Measurements from ENCODE around the gene SNED1. TPM values are rescaled to one million over a fixed set of nuclear protein-coding genes. Genes with fewer than 3 reads are reported as not detected.

The SNED1 gene
- total and polyA plus RNA-seq, 2 donors = 3.2 to 7.1 TPM

GRCh38 chr2:241136191-241136590 is 137.8 kb downstream of the SNED1 start:
- no peak overlapping the region for H3K4me3 ChIP-seq (ENCODE audit: low read length in 2 of 2)
- peaks cover 24 to 40% of the 10 kb centered on the region in 2 donors for H3K36me3 ChIP-seq (ENCODE audit: control insufficient read depth in 2 of 2, insufficient read depth in 2 of 2, low read length in 1 of 2)
- peak overlapping the region in 1 of 2 donors; percentile 18 for H3K27ac ChIP-seq (ENCODE audit: low read depth in 1 of 2, low read length in 1 of 2)
- H3K27me3 ChIP-seq (ENCODE audit: control insufficient read depth in 2 of 2, insufficient read depth in 1 of 2, low read length in 1 of 2) = no peaks in the 10 kb centered on the region
- WGBS = 96% methylated on average over 8 of the region's 8 CpGs
- H3K9me3 ChIP-seq (ENCODE audit: control insufficient read depth in 2 of 2, insufficient read depth in 1 of 2, low read length in 1 of 2) = no peaks in the 10 kb centered on the region
- DNase-seq (ENCODE audit: low read depth in 6 of 9, low spot score in 9 of 9) = no peak
- H3K4me1 ChIP-seq (ENCODE audit: control insufficient read depth in 2 of 2, insufficient read depth in 2 of 2, low read length in 2 of 2) = peaks cover 0 to 8% of the 10 kb centered on the region in 2 donors

GRCh38 chr2:241136661-241137260 is 138.3 kb downstream of the SNED1 start:
- Histone ChIP-seq H3K9me3 (ENCODE audit: control insufficient read depth in 2 of 2, insufficient read depth in 1 of 2, low read length in 1 of 2) (no peaks in the 10 kb centered on the region), H3K27me3 (ENCODE audit: control insufficient read depth in 2 of 2, insufficient read depth in 1 of 2, low read length in 1 of 2) (no peaks in the 10 kb centered on the region), H3K27ac (ENCODE audit: low read depth in 1 of 2, low read length in 1 of 2) (peak overlapping the region in 1 of 2 donors; percentile 26), H3K4me3 (ENCODE audit: low read length in 2 of 2) (no peak overlapping the region), H3K4me1 (ENCODE audit: control insufficient read depth in 2 of 2, insufficient read depth in 2 of 2, low read length in 2 of 2) (peaks cover 0 to 8% of the 10 kb centered on the region in 2 donors), H3K36me3 (ENCODE audit: control insufficient read depth in 2 of 2, insufficient read depth in 2 of 2, low read length in 1 of 2) (peaks cover 24 to 45% of the 10 kb centered on the region in 2 donors)
- whole genome bisulfite sequencing = 97% methylated on average over 25 of the region's 25 CpGs
- DNase-seq (ENCODE audit: low read depth in 6 of 9, low spot score in 9 of 9) = no peak

- H3K27ac ChIP-seq (ENCODE audit: low read depth in 1 of 2, low read length in 1 of 2) = no peak overlapping the region
- no peak overlapping the region for H3K4me3 ChIP-seq (ENCODE audit: low read length in 2 of 2)
- peaks cover 0 to 8% of the 10 kb centered on the region in 2 donors for H3K4me1 ChIP-seq (ENCODE audit: control insufficient read depth in 2 of 2, insufficient read depth in 2 of 2, low read length in 2 of 2)
- peaks cover 26 to 51% of the 10 kb centered on the region in 2 donors for H3K36me3 ChIP-seq (ENCODE audit: control insufficient read depth in 2 of 2, insufficient read depth in 2 of 2, low read length in 1 of 2)
- WGBS = 92% methylated on average over 24 of the region's 24 CpGs
- H3K9me3 ChIP-seq (ENCODE audit: control insufficient read depth in 2 of 2, insufficient read depth in 1 of 2, low read length in 1 of 2) = no peaks in the 10 kb centered on the region
- H3K27me3 ChIP-seq (ENCODE audit: control insufficient read depth in 2 of 2, insufficient read depth in 1 of 2, low read length in 1 of 2) = no peaks in the 10 kb centered on the region
- no peak for DNase-seq (ENCODE audit: low read depth in 6 of 9, low spot score in 9 of 9)
Observed at GRCh38 chr2:241137276-241138190, 139.1 kb downstream of the SNED1 start.

GRCh38 chr2:241138471-241138870 is 140.1 kb downstream of the SNED1 start:
- WGBS = 98% methylated on average over 16 of the region's 16 CpGs
- Histone ChIP-seq H3K4me1 (ENCODE audit: control insufficient read depth in 2 of 2, insufficient read depth in 2 of 2, low read length in 2 of 2) (peaks cover 0 to 8% of the 10 kb centered on the region in 2 donors), H3K27ac (ENCODE audit: low read depth in 1 of 2, low read length in 1 of 2) (no peak overlapping the region), H3K9me3 (ENCODE audit: control insufficient read depth in 2 of 2, insufficient read depth in 1 of 2, low read length in 1 of 2) (no peaks in the 10 kb centered on the region), H3K36me3 (ENCODE audit: control insufficient read depth in 2 of 2, insufficient read depth in 2 of 2, low read length in 1 of 2) (peaks cover 26 to 54% of the 10 kb centered on the region in 2 donors), H3K4me3 (ENCODE audit: low read length in 2 of 2) (no peak overlapping the region), H3K27me3 (ENCODE audit: control insufficient read depth in 2 of 2, insufficient read depth in 1 of 2, low read length in 1 of 2) (no peaks in the 10 kb centered on the region)
- no peak for DNase-seq (ENCODE audit: low read depth in 6 of 9, low spot score in 9 of 9)

GRCh38 chr2:241139531-241140444 is 141.4 kb downstream of the SNED1 start:
- Histone ChIP-seq H3K9me3 (ENCODE audit: control insufficient read depth in 2 of 2, insufficient read depth in 1 of 2, low read length in 1 of 2) (no peaks in the 10 kb centered on the region), H3K27ac (ENCODE audit: low read depth in 1 of 2, low read length in 1 of 2) (no peak overlapping the region), H3K4me1 (ENCODE audit: control insufficient read depth in 2 of 2, insufficient read depth in 2 of 2, low read length in 2 of 2) (peaks cover 0 to 8% of the 10 kb centered on the region in 2 donors), H3K27me3 (ENCODE audit: control insufficient read depth in 2 of 2, insufficient read depth in 1 of 2, low read length in 1 of 2) (no peaks in the 10 kb centered on the region), H3K4me3 (ENCODE audit: low read length in 2 of 2) (no peak overlapping the region), H3K36me3 (ENCODE audit: control insufficient read depth in 2 of 2, insufficient read depth in 2 of 2, low read length in 1 of 2) (peaks cover 26 to 56% of the 10 kb centered on the region in 2 donors)
- WGBS = 97% methylated on average over 24 of the region's 24 CpGs
- DNase-seq (ENCODE audit: low read depth in 6 of 9, low spot score in 9 of 9) = no peak

GRCh38 chr2:241140445-241140840 is 142.0 kb downstream of the SNED1 start:
- no peak for DNase-seq (ENCODE audit: low read depth in 6 of 9, low spot score in 9 of 9)
- 93% methylated on average over 10 of the region's 10 CpGs for WGBS
- Histone ChIP-seq H3K27me3 (ENCODE audit: control insufficient read depth in 2 of 2, insufficient read depth in 1 of 2, low read length in 1 of 2) (no peaks in the 10 kb centered on the region), H3K4me3 (ENCODE audit: low read length in 2 of 2) (no peak overlapping the region), H3K4me1 (ENCODE audit: control insufficient read depth in 2 of 2, insufficient read depth in 2 of 2, low read length in 2 of 2) (peaks cover 0 to 8% of the 10 kb centered on the region in 2 donors), H3K36me3 (ENCODE audit: control insufficient read depth in 2 of 2, insufficient read depth in 2 of 2, low read length in 1 of 2) (peaks cover 20 to 50% of the 10 kb centered on the region in 2 donors), H3K27ac (ENCODE audit: low read depth in 1 of 2, low read length in 1 of 2) (no peak overlapping the region), H3K9me3 (ENCODE audit: control insufficient read depth in 2 of 2, insufficient read depth in 1 of 2, low read length in 1 of 2) (no peaks in the 10 kb centered on the region)

GRCh38 chr2:241141214-241141770 is 142.9 kb downstream of the SNED1 start:
- no peak overlapping the region for H3K4me3 ChIP-seq (ENCODE audit: low read length in 2 of 2)
- H3K36me3 ChIP-seq (ENCODE audit: control insufficient read depth in 2 of 2, insufficient read depth in 2 of 2, low read length in 1 of 2) = peaks cover 13 to 44% of the 10 kb centered on the region in 2 donors
- no peak for DNase-seq (ENCODE audit: low read depth in 6 of 9, low spot score in 9 of 9)
- H3K4me1 ChIP-seq (ENCODE audit: control insufficient read depth in 2 of 2, insufficient read depth in 2 of 2, low read length in 2 of 2) = peaks cover 0 to 2% of the 10 kb centered on the region in 2 donors
- no peaks in the 10 kb centered on the region for H3K27me3 ChIP-seq (ENCODE audit: control insufficient read depth in 2 of 2, insufficient read depth in 1 of 2, low read length in 1 of 2)
- H3K27ac ChIP-seq (ENCODE audit: low read depth in 1 of 2, low read length in 1 of 2) = peak overlapping the region in 1 of 2 donors; percentile 37
- H3K9me3 ChIP-seq (ENCODE audit: control insufficient read depth in 2 of 2, insufficient read depth in 1 of 2, low read length in 1 of 2) = no peaks in the 10 kb centered on the region
- WGBS = 97% methylated on average over 14 of the region's 14 CpGs

GRCh38 chr2:241142063-241142462 is 143.6 kb downstream of the SNED1 start:
- Histone ChIP-seq H3K4me3 (ENCODE audit: low read length in 2 of 2) (no peak overlapping the region), H3K4me1 (ENCODE audit: control insufficient read depth in 2 of 2, insufficient read depth in 2 of 2, low read length in 2 of 2) (no peaks in the 10 kb centered on the region), H3K27ac (ENCODE audit: low read depth in 1 of 2, low read length in 1 of 2) (no peak overlapping the region), H3K27me3 (ENCODE audit: control insufficient read depth in 2 of 2, insufficient read depth in 1 of 2, low read length in 1 of 2) (no peaks in the 10 kb centered on the region), H3K9me3 (ENCODE audit: control insufficient read depth in 2 of 2, insufficient read depth in 1 of 2, low read length in 1 of 2) (no peaks in the 10 kb centered on the region), H3K36me3 (ENCODE audit: control insufficient read depth in 2 of 2, insufficient read depth in 2 of 2, low read length in 1 of 2) (peaks cover 10 to 37% of the 10 kb centered on the region in 2 donors)
- DNase-seq (ENCODE audit: low read depth in 6 of 9, low spot score in 9 of 9) = no peak
- 99% methylated on average over 6 of the region's 6 CpGs for WGBS
